Gastrocnemius medialis (tissue), 4 donors: ENCODE measurements around the gene RPL19. TPM values are rescaled to one million over a fixed set of nuclear protein-coding genes. Genes with fewer than 3 reads are reported as not detected.

ENCODE experiments used
- ATAC-seq, 2 donors: fragments of 150-250 bp; one replicate each; pipeline ENCODE4 v1.9.1; 2016
- DNase-seq, 2 donors: peaks; one replicate each; pipeline ENCODE4 v3.0.0-alpha.2; 2019
- H3K27ac ChIP-seq, 4 donors: fragments of 200-600 bp; sonication (generic); 1 replicate in 1 of 4; 2 replicates in 3 of 4; pipeline ENCODE4 v1.5.1; 2016 to 2018; ENCODE audit warnings: mild to moderate bottlenecking in 2 of 4, moderate library complexity in 1 of 4
- H3K27me3 ChIP-seq, 3 donors: fragments of 200-600 bp; sonication (generic) in 2 of 3; 1 replicate in 1 of 3; 2 replicates in 2 of 3; pipeline versions ENCODE4 v1.5.1 to v1.6.0; 2016 to 2019; ENCODE audit warnings: mild to moderate bottlenecking in 1 of 3, moderate library complexity in 1 of 3
- H3K36me3 ChIP-seq, 2 donors: fragments of 200-600 bp; sonication (generic) in 1 of 2; one replicate each; pipeline ENCODE4 v1.5.1; 2017 to 2018
- H3K4me1 ChIP-seq, 2 donors: fragments of 200-600 bp; sonication (generic) in 1 of 2; one replicate each; pipeline ENCODE4 v1.5.1; 2016 to 2017; ENCODE audit warnings: mild to moderate bottlenecking in 2 of 2
- H3K4me3 ChIP-seq, 4 donors: fragments of 200-600 bp; sonication (generic) in 3 of 4; 1 replicate in 1 of 4; 2 replicates in 3 of 4; pipeline ENCODE4 v1.5.1; 2016 to 2019; ENCODE audit warnings: mild to moderate bottlenecking in 2 of 4
- H3K9me3 ChIP-seq, 3 donors: fragments of 200-600 bp; sonication (generic) in 2 of 3; 1 replicate in 1 of 3; 2 replicates in 2 of 3; pipeline ENCODE4 v1.5.1; 2016 to 2019
- POLR2A ChIP-seq, 2 donors: fragments of 450-650 bp; IDR thresholded peaks; one replicate each; pipeline ENCODE4 v1.6.1; 2017; ENCODE audit warnings: antibody characterized with exemption in 2 of 2, mild to moderate bottlenecking in 2 of 2, moderate library complexity in 2 of 2
- in situ Hi-C, 4 donors: fragments of 200-750 bp; cut with MboI; loops; one replicate each; pipeline versions ENCODE4 v1.15.0 to v1.8.0; 2017; ENCODE audit warnings: low sequenced_read_pairs in 4 of 4
- intact Hi-C: fragments of 100-400 bp; cut with DNase I; formaldehyde crosslinking; loops from one replicate; pipeline ENCODE4 v1.15.1; 2023; ENCODE audit warnings: low total_unique reads
- total RNA-seq, 4 donors: library from RNA; depleted of rRNA; stranded (reverse); fragments of >200 nt; gene quantifications; one replicate each; pipeline versions ENCODE4 v1.1.0 to v1.2.3, GENCODE V29; 2016
- TF ChIP-seq, protein P1 (sequence below), 5 experiments: fragments of 450-650 bp in 3 of 5; fragments of 200-600 bp in 2 of 5; sonication (generic) in 2 of 5; IDR thresholded peaks in 4 of 5; conservative IDR thresholded peaks in 1 of 5; 1 replicate in 4 of 5; 2 replicates in 1 of 5; pipeline ENCODE4 v1.5.1; 2016 to 2019; ENCODE audit warnings: antibody characterized with exemption in 5 of 5, mild to moderate bottlenecking in 3 of 5, moderate library complexity in 3 of 5

RPL19 gene
- total RNA-seq, 4 donors from 2014 or later, result 1,960 to 2,584 (median 2,358) TPM

DNA sequence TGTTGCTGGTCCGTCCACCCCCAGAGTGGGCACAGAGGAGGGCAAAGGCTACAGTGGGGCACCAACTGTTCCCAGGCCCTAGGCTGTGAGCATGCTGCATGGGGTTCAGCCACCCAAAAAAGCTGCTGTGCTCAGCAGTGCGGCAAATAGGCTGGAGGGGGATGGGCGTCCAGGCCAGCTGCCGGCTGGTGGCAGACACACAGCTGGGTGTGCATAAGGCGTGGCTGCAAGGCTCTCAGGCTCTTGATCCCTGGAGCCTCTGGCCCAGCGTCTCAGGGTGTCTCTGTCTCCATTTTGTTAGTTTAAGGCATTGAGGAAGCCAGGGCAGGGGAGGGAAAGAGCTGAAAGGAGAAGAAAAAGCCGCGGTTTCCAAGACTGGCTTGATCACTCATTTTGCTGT, 8.8 kb downstream of the RPL19 start:
- Histone ChIP-seq H3K27me3 (no peaks in the 10 kb centered on the region), H3K4me1 (peaks cover 21 to 27% of the 10 kb centered on the region in 2 donors), H3K36me3 (peaks cover 0 to 12% of the 10 kb centered on the region in 2 donors), H3K4me3 (peak overlapping the region in 3 of 4 donors; percentile 45 to 69 (median 54)), H3K27ac (peak overlapping the region; percentile 86 to 94 (median 88)), H3K9me3 (no peaks in the 10 kb centered on the region)
- intact Hi-C loops, result no loop called here
- TF ChIP-seq POLR2A (IDR thresholded peaks at IDR 0.05), result no peak
- TF ChIP-seq, protein P1, sequence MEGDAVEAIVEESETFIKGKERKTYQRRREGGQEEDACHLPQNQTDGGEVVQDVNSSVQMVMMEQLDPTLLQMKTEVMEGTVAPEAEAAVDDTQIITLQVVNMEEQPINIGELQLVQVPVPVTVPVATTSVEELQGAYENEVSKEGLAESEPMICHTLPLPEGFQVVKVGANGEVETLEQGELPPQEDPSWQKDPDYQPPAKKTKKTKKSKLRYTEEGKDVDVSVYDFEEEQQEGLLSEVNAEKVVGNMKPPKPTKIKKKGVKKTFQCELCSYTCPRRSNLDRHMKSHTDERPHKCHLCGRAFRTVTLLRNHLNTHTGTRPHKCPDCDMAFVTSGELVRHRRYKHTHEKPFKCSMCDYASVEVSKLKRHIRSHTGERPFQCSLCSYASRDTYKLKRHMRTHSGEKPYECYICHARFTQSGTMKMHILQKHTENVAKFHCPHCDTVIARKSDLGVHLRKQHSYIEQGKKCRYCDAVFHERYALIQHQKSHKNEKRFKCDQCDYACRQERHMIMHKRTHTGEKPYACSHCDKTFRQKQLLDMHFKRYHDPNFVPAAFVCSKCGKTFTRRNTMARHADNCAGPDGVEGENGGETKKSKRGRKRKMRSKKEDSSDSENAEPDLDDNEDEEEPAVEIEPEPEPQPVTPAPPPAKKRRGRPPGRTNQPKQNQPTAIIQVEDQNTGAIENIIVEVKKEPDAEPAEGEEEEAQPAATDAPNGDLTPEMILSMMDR (IDR thresholded peaks at IDR 0.05 in 4 of 5, conservative IDR thresholded peaks at IDR 0.05 in 1 of 5), result no peak
- ATAC-seq (peak; percentile 24 to 35), DNase-seq (peak; percentile 38 to 61)
- in situ Hi-C loops, result loop anchor here in 3 of 4 donors (5.0 kb wide), 2 partner anchors 33 to 38 kb away; no protein-coding TSS in a partner anchor

DNA sequence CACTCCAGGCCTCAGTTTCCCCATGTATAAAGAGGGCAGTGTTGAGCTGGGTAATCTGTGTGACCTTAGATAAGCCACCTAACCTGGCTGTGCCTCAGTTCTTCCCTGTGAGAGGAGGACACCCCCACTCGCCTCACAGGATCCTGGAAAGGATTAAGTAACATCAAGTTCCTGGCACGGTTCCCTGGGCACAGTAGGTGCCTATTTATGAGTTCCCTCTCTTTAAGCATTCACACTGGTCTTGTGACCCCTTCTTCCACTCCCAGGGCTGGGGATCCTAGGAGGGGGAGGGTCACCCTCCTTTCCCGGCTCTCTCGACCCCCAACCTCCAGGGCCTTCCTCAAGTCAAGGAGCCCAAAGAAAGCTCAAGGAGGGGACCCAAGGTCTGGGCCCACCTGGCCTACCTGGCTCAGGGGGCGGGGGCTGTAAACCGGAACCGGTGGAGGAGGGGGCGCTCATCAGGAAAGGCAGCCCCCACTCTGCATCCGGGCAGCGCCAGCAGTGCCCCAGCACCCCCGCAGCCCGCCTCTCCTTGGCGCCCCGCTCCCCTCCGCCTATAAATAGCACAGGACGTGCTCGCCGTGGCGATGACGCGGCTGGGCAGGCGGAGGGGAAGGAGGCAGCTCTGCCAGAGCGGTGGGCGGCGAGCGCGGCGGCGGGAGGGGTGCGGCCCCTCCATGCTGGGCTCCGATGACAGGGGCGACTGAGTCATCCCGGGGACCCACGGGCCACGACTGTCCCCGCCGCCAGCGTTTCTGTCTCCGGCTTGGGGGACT, 9.4 kb downstream of the RPL19 start:
- TF ChIP-seq, protein P1 (IDR thresholded peaks at IDR 0.05 in 4 of 5, conservative IDR thresholded peaks at IDR 0.05 in 1 of 5), result no peak
- TF ChIP-seq POLR2A (IDR thresholded peaks at IDR 0.05), result peak; percentile 61 to 68
- Histone ChIP-seq H3K27ac (peak overlapping the region; percentile 86 to 94 (median 88)), H3K9me3 (no peaks in the 10 kb centered on the region), H3K27me3 (no peaks in the 10 kb centered on the region), H3K4me3 (peak overlapping the region; percentile 45 to 69 (median 54)), H3K36me3 (peaks cover 0 to 6% of the 10 kb centered on the region in 2 donors), H3K4me1 (peaks cover 21 to 27% of the 10 kb centered on the region in 2 donors)
- ATAC-seq (peak; percentile 79 to 89), DNase-seq (peak; percentile 88)
- intact Hi-C loops, result no loop called here
- in situ Hi-C loops, result loop anchor here in 3 of 4 donors (5.0 kb wide), 2 partner anchors 33 to 38 kb away; no protein-coding TSS in a partner anchor

DNA sequence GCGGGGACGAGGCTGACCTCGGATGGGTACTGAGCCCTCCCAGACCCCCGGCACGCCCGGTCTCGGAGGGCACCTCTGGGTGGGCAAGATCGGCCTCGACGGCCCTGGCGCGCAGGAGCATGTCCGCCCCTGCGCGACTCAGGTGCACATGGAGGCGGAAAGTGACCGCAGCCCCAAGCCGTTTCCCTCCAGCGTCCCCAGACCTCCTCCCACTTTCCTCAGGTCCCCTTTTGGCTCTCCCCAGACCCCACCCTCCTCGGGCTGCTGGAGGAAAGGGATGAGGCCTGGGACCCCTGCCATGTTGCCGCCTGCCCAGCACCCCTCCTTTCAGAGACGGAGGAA, 10.0 kb downstream of the RPL19 start:
- Histone ChIP-seq H3K27me3 (no peaks in the 10 kb centered on the region), H3K4me3 (peak overlapping the region; percentile 45 to 69 (median 54)), H3K9me3 (no peaks in the 10 kb centered on the region), H3K4me1 (peaks cover 21 to 27% of the 10 kb centered on the region in 2 donors), H3K27ac (peak overlapping the region; percentile 86 to 94 (median 88)), H3K36me3 (peaks cover 0 to under 1% of the 10 kb centered on the region in 2 donors)
- DNase-seq, result no peak
- peak in 1 of 2 donors; percentile 2 for ATAC-seq
- intact Hi-C loops, result no loop called here
- no peak for TF ChIP-seq POLR2A (IDR thresholded peaks at IDR 0.05)
- TF ChIP-seq, protein P1 (IDR thresholded peaks at IDR 0.05 in 4 of 5, conservative IDR thresholded peaks at IDR 0.05 in 1 of 5), result no peak
- in situ Hi-C loops, result no loop called here

DNA sequence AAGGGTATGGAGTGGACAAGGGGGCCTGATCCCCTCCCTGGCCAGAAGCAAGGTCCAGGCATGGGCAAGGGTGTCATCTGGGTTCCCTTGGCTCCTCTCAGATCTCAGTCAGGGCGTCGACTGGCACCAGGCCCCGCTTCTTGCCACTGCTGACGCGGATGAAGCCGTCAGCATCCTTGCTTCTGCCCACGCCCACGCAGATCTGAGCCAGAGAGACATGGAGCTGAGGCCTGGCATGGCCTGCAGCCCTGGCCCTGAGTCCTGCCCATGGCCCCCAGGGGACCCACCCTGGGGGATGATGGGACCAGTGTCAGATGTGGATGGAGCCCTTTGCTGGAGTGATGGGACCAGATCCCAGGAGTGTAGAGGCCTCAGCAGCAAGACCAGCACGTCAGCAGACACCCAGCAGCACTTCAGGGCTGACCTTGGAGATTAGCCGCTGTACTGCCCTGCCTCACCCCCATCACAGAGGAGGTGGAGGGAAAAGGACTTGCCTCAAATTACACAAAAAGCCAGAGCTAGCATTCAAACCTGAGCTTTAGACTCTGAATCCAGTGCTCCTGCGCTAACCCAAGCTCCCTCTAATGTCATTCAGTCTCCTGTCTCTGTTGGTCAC, 12.2 kb downstream of the RPL19 start:
- TF ChIP-seq, protein P1 (IDR thresholded peaks at IDR 0.05 in 4 of 5, conservative IDR thresholded peaks at IDR 0.05 in 1 of 5), result no peak
- no peak for TF ChIP-seq POLR2A (IDR thresholded peaks at IDR 0.05)
- H3K36me3 ChIP-seq, result no peaks in the 10 kb centered on the region
- ATAC-seq, result no peak
- peaks cover 21 to 27% of the 10 kb centered on the region in 2 donors for H3K4me1 ChIP-seq
- no peak for DNase-seq
- no peaks in the 10 kb centered on the region for H3K9me3 ChIP-seq
- intact Hi-C loops (loop anchor here (2.0 kb wide), 1 partner anchor 14 kb away; no protein-coding TSS in a partner anchor), in situ Hi-C loops (no loop called here)
- no peak overlapping the region for H3K4me3 ChIP-seq
- H3K27ac ChIP-seq, result peak overlapping the region in 1 of 4 donors; percentile 22
- H3K27me3 ChIP-seq, result no peaks in the 10 kb centered on the region
